Fibroblast of villous mesenchyme (primary cell): ENCODE results near the gene CTSG. TPM values are rescaled to one million over a fixed set of nuclear protein-coding genes. Genes with fewer than 3 reads are reported as not detected.

Source experiments
- DNase-seq: peaks from one replicate; pipeline ENCODE4 v3.0.0-alpha.2; 2010; ENCODE audit warnings: low read depth
- H3K4me3 ChIP-seq: 2 replicates; pipeline ENCODE4 v1.5.1; 2011; ENCODE audit warnings: low read depth, mild to moderate bottlenecking, low read length
- total RNA-seq: library from RNA; depleted of rRNA; stranded (reverse); fragments of >200 nt; gene quantifications from 2 replicates; pipeline ENCODE4 v1.2.3, GENCODE V29; 2012
- TF ChIP-seq, protein P1 (sequence below): IDR thresholded peaks from 2 replicates; pipeline ENCODE4 v1.5.1; 2012; ENCODE audit warnings: low read depth, mild to moderate bottlenecking, low read length; ENCODE audit not compliant: insufficient read depth

Gene CTSG, protein sequence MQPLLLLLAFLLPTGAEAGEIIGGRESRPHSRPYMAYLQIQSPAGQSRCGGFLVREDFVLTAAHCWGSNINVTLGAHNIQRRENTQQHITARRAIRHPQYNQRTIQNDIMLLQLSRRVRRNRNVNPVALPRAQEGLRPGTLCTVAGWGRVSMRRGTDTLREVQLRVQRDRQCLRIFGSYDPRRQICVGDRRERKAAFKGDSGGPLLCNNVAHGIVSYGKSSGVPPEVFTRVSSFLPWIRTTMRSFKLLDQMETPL
- not detected in 2 replicates for total RNA-seq

DNA sequence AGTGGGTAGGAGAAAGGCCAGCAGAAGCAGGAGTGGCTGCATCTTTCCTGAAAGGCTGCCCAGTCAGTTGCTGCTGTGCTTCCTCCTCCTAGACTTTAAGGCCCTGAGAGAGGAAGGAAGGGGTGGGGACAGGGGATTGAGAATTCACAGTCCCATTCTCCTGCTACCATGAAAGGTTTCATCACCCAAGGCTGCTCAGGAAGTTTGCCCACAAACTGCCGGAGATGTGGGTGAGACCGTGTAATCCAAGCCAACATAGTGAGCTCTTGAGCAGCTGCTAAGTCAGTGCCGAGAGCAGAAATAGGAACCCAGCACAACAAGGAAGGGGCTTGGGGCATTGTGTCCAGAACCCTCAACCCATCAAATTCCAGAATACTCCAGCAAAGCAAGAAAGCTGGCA, at the start of gene CTSG:
Gene CTSG, minus strand, starts transcription at position 69 of the 400 bp plus-strand sequence. Its CDS starts 27 bp downstream, at position 42.
- TF ChIP-seq, protein P1, sequence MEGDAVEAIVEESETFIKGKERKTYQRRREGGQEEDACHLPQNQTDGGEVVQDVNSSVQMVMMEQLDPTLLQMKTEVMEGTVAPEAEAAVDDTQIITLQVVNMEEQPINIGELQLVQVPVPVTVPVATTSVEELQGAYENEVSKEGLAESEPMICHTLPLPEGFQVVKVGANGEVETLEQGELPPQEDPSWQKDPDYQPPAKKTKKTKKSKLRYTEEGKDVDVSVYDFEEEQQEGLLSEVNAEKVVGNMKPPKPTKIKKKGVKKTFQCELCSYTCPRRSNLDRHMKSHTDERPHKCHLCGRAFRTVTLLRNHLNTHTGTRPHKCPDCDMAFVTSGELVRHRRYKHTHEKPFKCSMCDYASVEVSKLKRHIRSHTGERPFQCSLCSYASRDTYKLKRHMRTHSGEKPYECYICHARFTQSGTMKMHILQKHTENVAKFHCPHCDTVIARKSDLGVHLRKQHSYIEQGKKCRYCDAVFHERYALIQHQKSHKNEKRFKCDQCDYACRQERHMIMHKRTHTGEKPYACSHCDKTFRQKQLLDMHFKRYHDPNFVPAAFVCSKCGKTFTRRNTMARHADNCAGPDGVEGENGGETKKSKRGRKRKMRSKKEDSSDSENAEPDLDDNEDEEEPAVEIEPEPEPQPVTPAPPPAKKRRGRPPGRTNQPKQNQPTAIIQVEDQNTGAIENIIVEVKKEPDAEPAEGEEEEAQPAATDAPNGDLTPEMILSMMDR: no peak
- no peak for DNase-seq
- H3K4me3 ChIP-seq: no peak within 1 kb of the TSS

DNA sequence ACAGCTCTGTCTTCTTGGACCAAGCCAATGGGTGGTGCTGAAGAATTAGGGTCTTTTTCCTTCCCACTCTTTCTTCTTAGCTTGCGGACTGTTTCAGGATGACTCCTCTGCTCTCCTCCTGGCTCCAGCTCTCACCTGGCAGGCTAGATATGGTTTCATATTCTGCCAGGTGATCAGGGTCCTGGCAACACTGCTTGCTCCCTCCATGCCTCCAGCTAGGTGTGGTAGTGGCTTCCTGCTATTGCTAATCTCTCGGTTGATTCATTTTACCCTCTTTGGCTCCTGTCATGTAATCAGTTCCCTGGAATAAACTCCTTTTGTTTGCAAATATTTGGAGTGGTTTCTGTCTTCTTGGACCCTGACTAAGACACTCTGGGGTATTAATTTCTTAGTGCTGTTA, 37.7 kb upstream of the CTSG start:
- H3K4me3 ChIP-seq: no peak overlapping the region
- TF ChIP-seq, protein P1: no peak
- DNase-seq: no peak

DNA sequence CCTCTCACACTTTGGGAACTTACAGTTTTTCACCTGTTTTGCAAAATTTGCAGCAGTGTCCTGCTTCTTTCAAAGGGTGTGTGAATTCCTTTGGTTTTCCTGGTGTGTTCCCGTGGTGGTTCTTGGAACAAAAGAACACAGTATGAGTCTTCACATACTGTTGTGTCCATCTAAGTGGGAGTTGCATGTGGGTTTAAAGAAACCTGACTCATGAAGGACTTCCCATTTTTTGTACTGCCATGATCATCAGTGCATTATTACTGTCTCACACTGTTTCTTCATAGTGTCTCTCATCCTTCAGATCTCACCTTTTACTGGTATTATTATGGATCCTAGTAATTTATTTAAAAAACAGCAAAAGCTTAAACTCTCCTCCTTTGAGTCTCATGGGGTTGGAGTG, 37.2 kb upstream of the CTSG start:
- no peak for DNase-seq
- no peak overlapping the region for H3K4me3 ChIP-seq
- TF ChIP-seq, protein P1: no peak

DNA sequence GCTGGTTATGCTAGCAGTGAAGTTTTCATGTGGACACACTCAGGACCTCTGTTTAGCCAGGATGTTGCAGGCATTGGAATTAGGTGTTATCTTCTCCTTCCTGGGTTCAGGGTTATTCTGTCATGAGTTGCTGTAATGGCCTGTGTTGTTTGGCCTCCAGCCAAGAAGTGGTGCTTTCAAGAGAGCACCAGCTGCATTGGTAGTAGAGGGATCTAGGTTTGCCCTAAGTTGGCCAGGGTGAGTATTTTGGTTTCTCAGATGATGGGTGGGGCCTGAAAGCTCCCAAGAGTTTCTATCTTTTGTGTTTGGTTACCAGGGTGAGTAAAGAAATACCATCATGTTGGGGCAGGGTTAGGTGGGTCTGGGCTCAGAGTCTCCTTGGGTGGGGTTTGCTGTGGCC, 36.1 kb upstream of the CTSG start:
- TF ChIP-seq, protein P1: no peak
- no peak overlapping the region for H3K4me3 ChIP-seq
- DNase-seq: no peak

DNA sequence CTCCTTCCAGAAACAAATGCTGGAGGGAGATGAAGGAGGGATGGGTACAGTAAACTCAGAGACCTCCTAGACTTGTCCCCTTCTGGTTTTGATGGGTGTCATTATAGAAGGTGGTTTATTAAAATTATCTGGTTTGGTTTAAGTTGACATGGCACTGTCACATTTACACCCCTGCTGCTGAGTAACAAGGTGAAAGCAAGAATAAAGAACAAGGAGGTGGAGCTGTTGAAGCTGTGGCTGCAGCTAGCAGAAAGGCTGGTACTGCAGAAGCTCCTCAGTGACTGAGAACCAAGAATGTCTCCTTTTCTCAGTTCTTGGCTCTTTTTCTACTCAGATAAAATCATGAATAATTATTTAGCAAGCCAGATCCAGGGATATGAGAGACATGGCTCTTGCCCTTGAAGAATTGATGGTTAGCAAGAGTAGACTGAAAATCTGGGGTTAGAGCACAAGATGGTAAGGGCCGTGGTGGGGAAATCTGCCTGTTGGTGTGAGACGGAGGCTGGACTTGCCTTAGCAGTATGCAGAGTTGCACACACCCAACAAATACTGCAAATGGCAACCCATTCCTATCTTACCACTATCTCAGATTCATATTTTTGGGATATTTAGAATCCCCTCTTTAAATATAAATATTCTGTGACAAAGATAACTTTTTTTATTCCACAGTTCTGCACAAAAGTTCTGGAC, 33.8 kb upstream of the CTSG start, which contains the start of gene GZMH:
Gene GZMH, minus strand, starts transcription at position 31 of the 690 bp plus-strand sequence. CDS start 72 bp downstream, outside the sequence.
- DNase-seq: no peak
- TF ChIP-seq, protein P1: no peak
- H3K4me3 ChIP-seq: no peak within 1 kb of the TSS

DNA sequence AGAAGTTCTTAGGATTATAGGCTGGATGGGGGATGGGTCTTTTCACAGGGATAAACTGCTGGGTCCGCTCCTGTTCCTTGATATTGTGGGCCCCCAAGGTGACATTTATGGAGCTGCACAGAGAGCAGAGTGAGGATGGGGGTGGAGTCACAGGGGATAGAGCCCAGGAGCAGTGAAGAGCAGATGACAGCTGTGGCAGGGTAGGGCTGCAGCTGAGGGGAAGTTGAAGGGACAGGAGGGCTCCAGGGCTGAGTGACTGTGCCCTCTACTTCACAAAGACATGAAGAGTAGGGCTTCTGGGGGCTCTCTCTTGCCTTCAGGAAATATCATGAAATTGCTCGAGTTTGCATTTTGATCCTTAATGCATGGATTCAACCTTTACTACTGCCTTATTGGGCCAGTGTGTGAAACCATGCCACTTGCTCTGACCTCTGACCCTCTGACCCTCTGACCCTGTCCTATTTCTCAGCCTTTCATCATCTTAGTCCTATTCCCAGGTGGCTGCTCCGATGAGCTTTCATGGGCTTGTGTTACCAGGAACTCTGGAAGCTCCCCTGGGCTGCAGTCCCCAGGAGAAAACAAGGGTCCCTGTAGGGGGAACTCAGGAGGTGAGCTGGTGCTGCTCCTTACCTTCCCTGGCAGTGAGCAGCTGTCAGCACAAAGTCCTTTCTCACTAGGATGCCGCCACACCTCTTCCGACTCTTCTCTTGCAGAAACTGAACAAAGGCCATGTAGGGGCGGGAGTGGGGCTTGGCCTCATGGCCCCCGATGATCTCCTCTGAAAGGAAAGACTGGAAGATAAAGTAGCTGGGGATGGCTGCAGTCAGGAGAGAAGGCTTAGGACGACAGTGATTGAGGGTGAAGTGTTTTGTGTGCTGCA, 31.8 kb upstream of the CTSG start:
- DNase-seq: no peak
- TF ChIP-seq, protein P1: no peak
- no peak overlapping the region for H3K4me3 ChIP-seq
